UCSD-AML1 (cell line): ENCODE results near the gene EIF4E.

Experiments
- DNase-seq: peaks from one replicate; lab custom pipeline; 2025; ENCODE audit not compliant: unreplicated experiment; lab: John Stamatoyannopoulos, UW

EIF4E gene, protein sequence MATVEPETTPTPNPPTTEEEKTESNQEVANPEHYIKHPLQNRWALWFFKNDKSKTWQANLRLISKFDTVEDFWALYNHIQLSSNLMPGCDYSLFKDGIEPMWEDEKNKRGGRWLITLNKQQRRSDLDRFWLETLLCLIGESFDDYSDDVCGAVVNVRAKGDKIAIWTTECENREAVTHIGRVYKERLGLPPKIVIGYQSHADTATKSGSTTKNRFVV

GRCh38 chr4:98928505-98929340 is at the start of gene EIF4E:
Gene EIF4E (minus strand): TSS chr4:98929133. CDS start chr4:98929112, 21 bp downstream.
- peak; percentile 95 for DNase-seq

GRCh38 chr4:98977557-98977956 is 48.6 kb upstream of the EIF4E start:
- no peak for DNase-seq

- DNase-seq, result no peak
These were observed 47.8 kb upstream of the EIF4E start for GRCh38 chr4:98976716-98977115.

- no peak for DNase-seq
These were observed 41.2 kb upstream of the EIF4E start for GRCh38 chr4:98969878-98970785.

- no peak for DNase-seq
These were observed 38.9 kb upstream of the EIF4E start for GRCh38 chr4:98967786-98968329.

DNA sequence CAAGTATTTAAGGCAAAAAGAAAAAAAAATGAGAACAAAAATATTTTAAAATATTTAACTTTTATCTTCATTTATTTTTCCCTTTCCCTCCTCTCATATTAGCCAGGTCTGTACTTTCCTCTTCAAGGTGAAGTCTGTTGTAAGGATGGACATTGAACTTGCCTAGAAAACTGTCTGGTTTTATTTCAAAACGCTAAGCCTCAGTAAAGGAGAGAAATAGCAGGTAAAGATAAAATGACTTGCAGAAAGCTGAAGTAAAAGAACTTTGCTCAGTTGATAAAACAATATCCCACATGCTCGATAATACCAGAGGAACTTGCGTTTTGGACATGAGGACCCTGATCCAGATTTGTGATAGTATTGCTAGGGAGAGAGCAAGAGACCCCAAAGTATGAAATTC is 38.0 kb upstream of the EIF4E start:
- DNase-seq, result no peak

- no peak for DNase-seq
These were observed 34.9 kb upstream of the EIF4E start for GRCh38 chr4:98963538-98964433.

DNA sequence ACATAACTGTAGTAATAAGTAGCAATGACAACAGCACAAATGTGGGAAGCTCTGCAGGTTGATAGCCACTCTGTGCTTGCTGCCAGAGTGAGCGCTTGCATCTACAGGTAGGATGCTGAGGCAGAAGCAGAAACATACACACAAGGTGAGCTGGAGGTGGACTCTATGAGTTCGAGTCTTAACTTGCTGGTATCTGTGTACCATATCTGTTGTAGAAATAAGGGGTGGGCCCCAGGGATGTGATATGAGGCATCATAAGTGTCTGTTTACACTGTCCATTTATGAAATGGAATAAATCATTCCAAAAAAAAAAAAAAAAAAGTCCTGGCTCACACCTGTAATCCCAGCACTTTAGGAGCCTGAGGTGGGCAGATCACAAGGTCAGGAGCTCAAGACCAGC is 32.8 kb upstream of the EIF4E start:
- DNase-seq, result no peak

- no peak for DNase-seq
These were observed 30.5 kb upstream of the EIF4E start for GRCh38 chr4:98959411-98959810.

DNA sequence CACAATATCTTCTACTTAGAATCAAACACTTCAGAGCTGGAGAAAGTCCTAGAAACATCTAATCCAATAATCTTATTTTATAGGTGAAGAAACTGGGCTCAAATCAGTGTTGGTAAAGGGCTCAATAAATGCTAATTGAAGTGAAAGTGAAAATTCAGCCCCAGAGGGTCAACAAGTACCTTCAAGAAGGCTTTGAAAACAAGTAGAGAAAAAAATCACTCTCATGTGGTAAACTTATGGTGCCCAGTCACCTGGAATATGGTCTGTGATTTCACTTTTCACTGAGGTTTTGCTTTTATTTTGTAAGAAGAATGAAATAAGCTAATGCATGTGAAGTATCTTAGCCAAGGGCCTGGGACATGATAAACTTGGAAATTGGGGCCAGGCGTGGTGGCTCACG is 29.1 kb upstream of the EIF4E start:
- DNase-seq, result no peak

DNA sequence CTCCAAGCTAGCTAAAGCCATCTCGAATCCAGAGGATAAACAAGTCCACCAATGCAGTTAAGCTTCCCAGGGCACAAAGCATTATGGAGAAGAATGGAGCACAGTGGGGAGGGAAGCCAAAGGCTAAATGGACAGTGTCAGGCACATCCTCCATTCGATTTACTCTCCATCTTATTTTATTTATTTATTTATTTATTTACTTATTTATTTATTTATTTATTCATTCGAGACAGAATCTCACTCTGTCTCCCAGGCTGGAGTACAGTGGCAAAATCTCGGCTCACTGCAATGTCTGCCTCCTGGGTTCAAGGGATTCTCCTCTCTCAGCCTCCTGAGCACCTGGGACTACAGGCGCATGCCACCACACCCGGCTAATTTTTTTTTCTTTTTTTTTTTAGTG is 26.3 kb upstream of the EIF4E start:
- no peak for DNase-seq

DNA sequence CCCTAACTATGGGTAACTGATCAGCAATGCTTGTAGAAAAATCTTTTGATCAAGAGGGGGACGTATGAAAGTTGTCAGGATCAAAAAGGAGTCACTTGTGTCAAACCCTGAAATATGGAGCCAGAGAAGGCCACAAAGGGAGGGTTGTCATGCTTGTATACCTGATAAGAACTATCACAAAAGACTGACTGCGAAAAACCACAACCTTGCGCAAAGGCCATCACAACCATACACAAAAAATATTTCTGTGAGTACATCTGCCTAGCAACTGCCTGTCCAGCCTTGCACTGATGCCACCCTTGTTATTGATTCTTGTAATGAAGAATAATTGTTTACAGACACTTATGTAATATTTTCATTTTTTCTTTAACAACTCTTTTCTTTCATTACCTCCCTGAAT is 22.8 kb upstream of the EIF4E start:
- DNase-seq, result no peak

DNA sequence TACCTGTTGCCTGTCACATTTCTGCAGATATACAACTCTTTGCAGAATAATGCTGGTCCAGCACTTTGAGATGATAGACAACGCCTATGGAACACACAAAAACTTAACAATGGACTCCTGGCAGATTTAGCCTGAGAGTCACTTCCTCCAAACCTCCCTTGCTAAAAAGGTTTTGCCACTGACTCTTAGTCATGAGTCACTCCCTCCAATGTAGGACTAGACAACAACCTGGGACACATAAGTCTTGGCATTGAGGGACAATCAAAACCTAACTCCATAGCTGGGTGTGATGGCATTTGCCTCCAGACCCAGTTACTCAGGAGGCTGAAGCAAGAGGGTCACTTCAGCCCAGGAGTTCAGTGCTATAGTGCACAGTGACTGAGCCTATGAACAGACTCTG is 22.0 kb upstream of the EIF4E start:
- no peak for DNase-seq

GRCh38 chr4:98946359-98946758 is 17.4 kb upstream of the EIF4E start:
- no peak for DNase-seq

GRCh38 chr4:98945297-98945850 is 16.4 kb upstream of the EIF4E start:
- DNase-seq, result no peak

GRCh38 chr4:98939892-98940298 is 11.0 kb upstream of the EIF4E start:
- DNase-seq, result no peak

DNA sequence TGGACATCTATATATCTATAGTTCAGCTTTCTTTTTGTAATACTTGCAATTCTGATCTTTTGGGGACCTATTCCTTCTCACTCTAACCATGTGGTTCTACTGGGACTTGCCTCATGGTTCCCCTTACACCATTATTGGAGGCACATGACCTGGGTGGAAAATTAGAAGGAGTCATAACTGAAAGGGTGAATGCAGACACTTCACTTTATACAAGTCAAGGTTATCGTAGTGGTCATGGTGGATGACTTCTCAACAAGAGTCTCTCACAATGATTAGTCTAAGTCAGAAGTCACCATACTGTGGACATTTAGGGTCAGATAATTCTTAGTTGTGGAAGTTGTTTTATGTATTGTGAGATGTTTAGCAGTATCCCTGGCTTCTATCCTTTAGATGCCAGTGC is 10.5 kb upstream of the EIF4E start:
- DNase-seq, result no peak

DNA sequence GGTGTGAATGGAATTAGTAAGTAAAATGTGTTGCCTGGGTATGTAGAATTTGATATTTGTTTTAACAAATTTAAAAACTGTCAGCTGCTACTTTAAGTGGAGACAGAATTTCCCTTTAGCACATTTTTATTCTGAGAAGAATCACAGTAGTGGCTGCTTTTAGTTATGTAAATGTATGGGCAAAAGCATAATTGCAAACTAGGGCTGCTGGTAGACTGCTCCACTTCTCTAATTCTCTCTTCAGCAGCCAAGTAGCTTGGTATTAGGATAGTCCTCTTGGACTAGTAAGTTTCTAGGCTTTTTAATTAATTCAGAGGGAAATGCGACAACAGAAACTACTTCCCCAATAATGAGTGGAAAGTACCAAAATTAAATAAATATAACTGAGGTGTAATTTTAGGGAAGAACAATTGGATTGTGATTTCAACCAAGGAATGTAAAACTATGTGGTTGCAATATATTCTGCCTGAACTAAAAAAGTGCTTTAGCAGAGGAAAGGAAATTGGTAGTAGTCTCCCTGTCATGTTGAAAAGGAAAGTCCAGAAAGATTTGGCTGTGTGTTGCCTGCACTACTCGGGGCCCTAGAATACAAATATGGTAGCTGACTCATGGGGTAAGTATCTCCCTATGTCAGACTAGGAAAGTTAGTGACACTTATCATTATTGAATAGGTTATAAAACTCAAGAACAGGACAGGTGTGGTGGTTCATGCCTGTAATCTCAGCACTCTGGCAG is 9.2 kb upstream of the EIF4E start:
- DNase-seq, result no peak

- no peak for DNase-seq
These were observed 6.7 kb upstream of the EIF4E start for GRCh38 chr4:98935633-98936032.
